GM21529 (cell line): ENCODE data around the gene CRTC3.
A peak's percentile ranks its signal among the peaks of the same experiment; 100 is the strongest.

Experiments used
- ATAC-seq: cut with Tn5 transposase; IDR thresholded peaks from one replicate; pipeline ENCODE4 v1.9.1; 2021; ENCODE audit not compliant: unreplicated experiment

Gene CRTC3

GRCh38 chr15:90593499-90594158 is 63.9 kb downstream of the CRTC3 start:
- no peak for ATAC-seq

GRCh38 chr15:90594301-90594738 is 64.6 kb downstream of the CRTC3 start:
- ATAC-seq, result peak; percentile 31

DNA sequence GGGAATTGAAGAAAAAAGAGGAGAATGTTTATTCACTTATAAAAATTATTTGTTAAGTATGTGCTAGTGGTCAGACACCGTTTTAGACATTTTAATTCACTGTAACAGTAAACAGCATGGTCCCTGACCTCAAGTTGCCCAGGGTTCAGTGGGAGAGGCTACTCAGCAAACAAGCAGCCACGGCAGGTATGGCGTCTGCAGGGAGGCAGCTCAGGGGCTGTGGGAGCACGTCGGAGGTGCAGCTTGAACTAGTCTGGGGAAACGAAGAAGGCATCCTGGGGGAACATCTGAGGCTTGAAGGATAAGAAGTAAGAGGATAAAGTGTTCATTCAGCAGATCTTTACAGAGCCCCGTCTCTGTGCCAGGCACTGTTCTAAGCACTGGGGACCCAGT is 66.0 kb downstream of the CRTC3 start:
- ATAC-seq, result no peak

GRCh38 chr15:90596943-90597342 is 67.2 kb downstream of the CRTC3 start:
- ATAC-seq, result no peak

DNA sequence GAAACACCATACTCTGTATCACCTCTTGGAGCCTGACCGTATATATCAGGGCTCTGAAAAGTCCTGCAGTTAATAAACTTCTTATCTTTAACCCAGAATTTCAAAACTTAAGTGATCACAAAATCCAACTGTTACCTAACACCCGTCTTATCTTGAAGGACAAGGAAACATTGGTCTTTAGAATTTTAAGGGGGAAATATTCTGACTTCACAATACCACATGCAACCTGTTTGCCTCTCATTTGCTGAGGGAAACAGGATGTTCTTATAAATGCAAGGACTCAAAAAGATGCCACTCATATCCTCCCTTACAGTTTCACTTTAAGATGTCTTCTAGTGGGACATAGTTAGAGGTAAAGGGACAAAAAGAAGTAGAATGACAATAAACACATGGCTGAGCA is 67.9 kb downstream of the CRTC3 start:
- peak; percentile 37 for ATAC-seq

DNA sequence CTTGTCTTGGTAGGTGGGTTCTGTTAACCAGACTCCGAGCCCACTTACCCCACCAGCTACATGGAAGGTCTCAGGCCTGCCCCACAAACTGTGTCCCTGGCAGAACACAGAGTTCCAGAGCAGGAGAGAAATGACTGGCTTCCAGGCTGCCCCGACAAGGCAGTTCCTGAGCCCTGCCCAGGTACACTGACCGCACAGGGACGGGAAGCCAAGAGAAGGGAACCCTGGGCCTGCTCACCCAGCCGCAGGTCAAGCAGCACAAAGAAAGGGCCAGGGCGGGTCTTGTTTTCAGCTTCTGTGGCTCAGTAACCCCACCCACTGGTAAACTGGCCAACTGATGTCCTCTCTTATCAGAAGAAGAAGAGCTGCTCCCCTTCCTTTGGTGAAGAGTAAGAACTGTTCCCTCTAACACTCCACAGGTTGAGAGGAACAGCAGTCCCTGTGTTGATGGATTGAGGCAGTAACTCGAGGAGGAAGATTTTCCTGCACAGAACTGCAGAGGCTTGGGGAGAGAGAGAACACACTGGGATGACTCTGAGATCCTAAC is 68.4 kb downstream of the CRTC3 start:
- ATAC-seq, result peak; percentile 43

- no peak for ATAC-seq
Measured at GRCh38 chr15:90598679-90599078, 69.0 kb downstream of the CRTC3 start.

GRCh38 chr15:90599116-90599515 is 69.4 kb downstream of the CRTC3 start:
- ATAC-seq, result no peak

GRCh38 chr15:90599644-90600043 is 69.9 kb downstream of the CRTC3 start:
- ATAC-seq, result no peak

- ATAC-seq, result no peak
Measured at GRCh38 chr15:90600954-90601353, 71.2 kb downstream of the CRTC3 start.

GRCh38 chr15:90603893-90604292 is 74.2 kb downstream of the CRTC3 start:
- ATAC-seq, result no peak

DNA sequence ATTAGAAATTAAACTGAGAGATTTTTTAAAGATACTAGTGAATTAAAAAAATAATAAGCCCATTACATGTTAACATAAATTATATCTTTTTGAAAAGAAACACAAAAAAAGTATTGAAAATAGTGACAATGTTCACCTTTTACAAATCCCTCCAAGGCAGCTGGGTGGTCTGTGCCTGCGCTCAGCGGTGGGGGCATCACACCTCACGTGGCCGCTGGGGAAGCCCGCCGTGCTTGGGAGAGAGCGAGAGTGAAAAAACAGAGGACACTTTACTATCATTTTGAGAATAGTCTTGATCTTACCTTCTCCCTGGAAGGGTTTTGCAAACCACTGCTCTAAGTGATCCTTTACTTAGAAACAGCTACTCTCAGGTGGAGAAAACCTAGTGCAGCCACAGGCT is 76.9 kb downstream of the CRTC3 start:
- no peak for ATAC-seq

DNA sequence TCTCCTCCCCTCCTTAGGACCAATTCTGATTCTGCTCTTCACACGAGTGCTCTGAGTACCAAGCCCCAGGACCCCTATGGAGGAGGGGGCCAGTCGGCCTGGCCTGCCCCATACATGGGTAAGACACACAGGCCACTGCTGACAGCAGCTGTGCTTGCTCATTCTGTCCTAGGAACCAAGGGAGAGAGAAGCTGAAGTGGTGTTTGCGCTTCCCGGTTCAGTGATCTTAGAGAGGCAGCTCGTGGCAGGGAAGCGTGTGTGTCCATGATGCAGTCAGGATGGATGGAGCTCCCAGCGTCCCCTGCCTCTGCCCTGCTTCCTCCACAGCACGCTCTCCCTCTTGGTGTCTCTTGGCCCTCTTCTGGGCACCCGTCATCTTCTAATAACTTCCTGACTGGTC is 77.6 kb downstream of the CRTC3 start:
- no peak for ATAC-seq

DNA sequence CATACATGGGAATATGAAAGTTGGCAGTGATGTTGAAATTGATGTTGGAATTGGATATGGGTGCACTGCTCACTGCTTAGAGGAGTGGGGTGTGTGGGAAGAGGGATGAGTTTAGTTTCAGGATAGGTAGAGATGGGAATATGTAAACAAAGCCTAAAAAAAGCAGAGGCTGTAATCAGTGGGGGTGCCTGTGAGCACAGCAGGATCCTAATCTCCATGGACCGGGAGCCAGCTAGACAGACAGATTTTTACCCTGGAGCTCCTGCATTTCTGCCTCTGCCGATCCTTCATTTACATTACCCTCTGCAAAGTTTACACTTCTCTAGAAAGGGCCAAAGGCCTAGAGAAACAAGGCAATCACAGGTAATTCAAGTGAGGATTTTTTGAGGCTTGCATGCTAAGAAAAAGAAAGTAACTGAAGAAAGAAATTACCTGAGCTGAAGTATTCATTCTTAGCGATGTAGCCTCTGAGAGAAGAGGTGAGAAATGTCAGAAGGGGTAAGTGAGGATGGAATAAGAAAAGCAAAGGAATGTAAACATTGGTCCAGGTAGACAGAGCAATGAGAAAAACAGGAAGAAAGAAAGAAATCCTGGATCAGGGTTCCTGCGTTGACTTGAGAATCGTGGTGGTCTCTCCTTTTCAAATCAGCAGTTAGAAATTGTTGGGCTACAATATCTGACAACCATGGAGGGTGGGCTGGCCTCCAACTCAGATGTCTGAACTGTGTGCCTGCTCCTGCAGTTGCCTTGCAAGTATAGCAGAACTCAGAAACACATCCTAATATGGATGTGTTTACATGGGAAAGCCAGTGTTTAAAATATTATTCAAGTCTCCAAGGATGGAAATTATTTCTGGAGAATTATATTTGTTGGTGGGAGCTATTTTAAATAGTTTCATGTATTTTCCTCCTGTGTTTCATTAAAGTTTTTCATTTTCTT is 79.8 kb downstream of the CRTC3 start:
- ATAC-seq, result no peak

DNA sequence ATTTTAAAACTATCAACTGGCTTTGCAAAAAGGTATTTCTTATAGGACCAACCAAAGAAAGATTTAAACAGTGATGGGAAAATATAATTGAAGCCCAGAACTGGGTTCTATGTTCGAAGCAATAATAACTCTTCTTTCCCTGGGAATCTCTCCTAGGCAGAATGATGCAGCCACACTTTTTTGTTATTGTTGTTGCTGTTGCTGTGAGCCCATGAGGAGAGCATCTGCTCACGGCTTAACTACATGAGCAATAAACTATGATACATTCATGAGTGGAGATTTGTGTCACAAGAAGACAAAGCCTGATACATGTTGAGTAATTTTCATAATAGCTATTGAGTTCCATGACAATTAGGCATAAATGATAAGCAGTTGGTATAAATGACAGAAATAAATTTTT is 80.5 kb downstream of the CRTC3 start:
- ATAC-seq, result no peak

- ATAC-seq, result no peak
Measured at GRCh38 chr15:90611157-90611556, 81.4 kb downstream of the CRTC3 start.

DNA sequence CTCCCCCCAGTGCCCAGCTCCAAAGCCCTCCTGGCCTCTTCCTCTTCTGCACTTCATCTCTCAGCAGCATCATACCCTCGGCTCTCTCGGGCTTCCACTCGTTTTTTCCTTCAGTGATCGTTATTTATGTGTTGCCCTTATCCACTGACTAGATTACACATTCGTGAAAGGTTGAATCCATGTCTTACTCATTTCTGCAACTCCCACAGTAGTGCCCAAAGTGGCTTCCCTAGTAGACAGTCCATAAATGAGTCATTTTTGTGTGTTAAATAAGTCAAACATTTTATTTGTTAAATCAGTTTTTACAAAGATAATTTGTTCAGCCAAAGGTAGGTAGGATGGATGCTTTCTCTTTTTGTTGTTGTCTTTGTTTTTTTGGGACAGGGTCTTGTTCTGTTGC is 87.4 kb downstream of the CRTC3 start:
- no peak for ATAC-seq

DNA sequence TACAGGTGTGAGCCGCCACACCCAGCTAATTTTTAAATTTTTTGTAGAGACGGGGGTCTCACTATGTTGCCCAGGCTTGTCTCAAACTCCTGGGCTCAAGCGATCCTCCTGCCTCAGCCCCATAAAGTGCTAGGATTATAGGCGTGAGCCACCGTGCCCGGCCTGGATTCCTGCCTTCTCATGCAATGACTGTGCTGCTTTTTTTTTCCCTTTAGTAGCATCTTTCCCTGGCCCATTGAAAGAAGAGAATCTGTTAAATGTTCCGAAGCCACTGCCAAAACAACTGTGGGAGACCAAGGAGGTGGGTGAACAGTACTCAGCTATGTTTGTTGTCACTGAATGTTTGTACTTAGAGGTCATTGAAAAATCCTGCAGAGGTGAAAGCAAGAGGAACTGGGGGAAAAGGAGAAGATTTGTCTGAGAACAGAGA is 88.0 kb downstream of the CRTC3 start:
- no peak for ATAC-seq

DNA sequence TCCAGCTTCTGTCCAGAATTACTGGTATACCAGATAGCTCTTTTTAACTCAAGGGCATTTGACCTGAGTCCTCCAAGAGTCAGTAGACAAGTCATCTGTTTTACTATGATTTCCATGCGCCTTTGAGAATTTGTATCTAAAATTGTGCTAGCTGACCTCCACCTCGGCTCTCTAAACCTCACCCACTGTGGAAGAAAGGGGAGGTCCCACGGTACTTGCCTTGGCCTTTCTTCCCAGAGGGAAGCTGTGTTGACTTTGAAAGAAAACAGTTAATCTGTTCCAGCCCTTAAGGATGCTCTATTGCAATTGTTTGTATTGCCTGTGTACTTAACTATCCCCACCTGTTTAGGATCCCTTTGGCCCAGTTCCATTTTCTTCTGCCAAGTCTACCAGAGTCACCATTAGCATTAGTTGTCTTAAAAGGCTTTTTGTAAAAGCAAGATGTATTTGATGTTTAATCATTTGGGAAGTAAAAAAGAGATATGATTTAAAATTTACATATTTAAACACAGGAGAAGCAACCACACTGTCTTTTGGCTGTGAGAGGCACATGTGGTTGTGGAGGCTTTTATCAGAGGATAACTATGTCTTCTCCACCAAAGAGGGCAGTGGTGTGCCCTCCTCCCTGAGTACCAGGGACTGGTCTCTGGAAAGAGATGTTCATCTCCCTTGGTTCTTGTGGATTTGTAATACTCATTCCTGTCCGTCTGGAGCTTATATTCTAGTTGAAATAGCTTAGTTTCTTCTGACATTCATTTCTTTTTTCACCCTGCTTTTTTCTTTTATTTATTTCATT is 88.8 kb downstream of the CRTC3 start:
- no peak for ATAC-seq

GRCh38 chr15:90619468-90619867 is 89.7 kb downstream of the CRTC3 start:
- no peak for ATAC-seq

DNA sequence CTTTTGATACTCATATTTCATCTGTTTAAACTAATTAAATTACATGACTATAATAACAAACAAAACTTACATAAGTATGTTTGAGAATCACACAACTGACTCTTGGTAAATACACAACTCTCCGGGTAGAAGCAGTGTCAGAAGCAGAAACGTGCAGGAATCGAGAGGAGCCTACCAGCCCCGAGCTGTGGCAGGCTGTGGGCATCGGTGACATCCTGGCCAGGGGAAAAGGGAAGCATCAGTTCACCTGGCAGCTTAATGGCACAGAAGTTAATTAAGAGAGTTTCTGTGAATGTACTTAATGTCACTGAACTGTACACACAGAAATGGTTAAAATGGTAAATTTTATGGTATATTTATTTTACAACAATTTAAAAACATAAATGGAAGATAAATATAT is 90.2 kb downstream of the CRTC3 start:
- ATAC-seq, result peak; percentile 32
